Fibroblast of lung (primary cell): ENCODE results near the gene ANKRD50. TPM values are rescaled to one million over a fixed set of nuclear protein-coding genes. Genes with fewer than 3 reads are reported as not detected.

Experiments used
- DNase-seq, 2 donors: peaks; one replicate each; pipeline versions ENCODE4 v3.0.0 to v3.0.0-alpha.2; 2010; ENCODE audit warnings: low read depth in 2 of 2
- H2AFZ ChIP-seq: 2 replicates; pipeline ENCODE4 v1.5.1; 2012; ENCODE audit warnings: low read length, control low read depth, inconsistent platforms
- H3K27ac ChIP-seq: 2 replicates; pipeline ENCODE4 v1.5.1; 2011; ENCODE audit warnings: low read length, control low read depth; ENCODE audit not compliant: insufficient read depth
- H3K27me3 ChIP-seq: 2 replicates; pipeline ENCODE4 v1.5.1; 2011; ENCODE audit warnings: mild to moderate bottlenecking, low read length; ENCODE audit not compliant: control insufficient read depth, insufficient read depth
- H3K36me3 ChIP-seq: 2 replicates; pipeline ENCODE4 v1.5.1; 2011; ENCODE audit warnings: low read length; ENCODE audit not compliant: control insufficient read depth, insufficient read depth
- H3K4me1 ChIP-seq: 2 replicates; pipeline ENCODE4 v1.5.1; 2011; ENCODE audit warnings: low read length; ENCODE audit not compliant: control insufficient read depth, insufficient read depth; ENCODE audit errors: extremely low read depth
- H3K4me2 ChIP-seq: 2 replicates; pipeline ENCODE4 v1.5.1; 2011; ENCODE audit warnings: low read length, control low read depth; ENCODE audit not compliant: insufficient read depth; ENCODE audit errors: extremely low read depth
- H3K4me3 ChIP-seq, 4 experiments: fragments of 200-600 bp in 1 of 4; sonication (generic) in 1 of 4; replicated peaks in 1 of 4; 2 replicates each; pipeline ENCODE4 v1.5.1; 2011 to 2016; ENCODE audit warnings: low read length in 4 of 4, low read depth in 3 of 4, mild to moderate bottlenecking in 3 of 4, control low read depth in 2 of 4, inconsistent platforms in 1 of 4, mixed read lengths in 1 of 4; ENCODE audit not compliant: insufficient read depth in 1 of 4; ENCODE audit errors: control extremely low read depth in 1 of 4
- H3K79me2 ChIP-seq: 2 replicates; pipeline ENCODE4 v1.5.1; 2012; ENCODE audit warnings: mild to moderate bottlenecking, low read length, inconsistent platforms; ENCODE audit not compliant: control insufficient read depth, insufficient read depth
- H3K9ac ChIP-seq: 2 replicates; pipeline ENCODE4 v1.5.1; 2011; ENCODE audit warnings: mild to moderate bottlenecking, low read length, control low read depth; ENCODE audit not compliant: insufficient read depth
- H3K9me3 ChIP-seq: 2 replicates; pipeline ENCODE4 v1.5.1; 2012; ENCODE audit warnings: low read depth, low read length; ENCODE audit not compliant: control insufficient read depth, insufficient read depth
- H4K20me1 ChIP-seq: 2 replicates; pipeline ENCODE4 v1.5.1; 2011; ENCODE audit warnings: low read length; ENCODE audit not compliant: control insufficient read depth, insufficient read depth; ENCODE audit errors: extremely low read depth
- EZH2 ChIP-seq: IDR thresholded peaks from 2 replicates; pipeline ENCODE4 v1.5.1; 2012; ENCODE audit warnings: low read length, control low read depth, mild to moderate bottlenecking; ENCODE audit errors: missing control alignments
- polyA plus RNA-seq, 2 donors: library from polyadenylated mRNA; depleted of rRNA in 1 of 2; stranded (reverse) in 1 of 2; unstranded in 1 of 2; fragments of >200 nt; gene quantifications; 2 replicates each; pipeline ENCODE4 v1.2.1, GENCODE V29; 2011 to 2012; ENCODE audit warnings: missing spikeins in 1 of 2
- total RNA-seq: library from RNA; depleted of rRNA; stranded (reverse); fragments of >200 nt; gene quantifications from 2 replicates; pipeline ENCODE4 v1.2.1, GENCODE V29; 2014
- TF ChIP-seq, protein P1 (sequence below), 2 donors: IDR thresholded peaks in 1 of 2; conservative IDR thresholded peaks in 1 of 2; 1 replicate in 1 of 2; 2 replicates in 1 of 2; pipeline ENCODE4 v1.5.1; 2011 to 2012; ENCODE audit warnings: low read length in 2 of 2, control low read depth in 1 of 2, inconsistent platforms in 1 of 2, low read depth in 1 of 2, mild to moderate bottlenecking in 1 of 2

Gene ANKRD50
- total and polyA plus RNA-seq, 2 donors (not counting 1 experiment from before 2014, with no cell fraction given) = 17.2 to 28.4 TPM

DNA sequence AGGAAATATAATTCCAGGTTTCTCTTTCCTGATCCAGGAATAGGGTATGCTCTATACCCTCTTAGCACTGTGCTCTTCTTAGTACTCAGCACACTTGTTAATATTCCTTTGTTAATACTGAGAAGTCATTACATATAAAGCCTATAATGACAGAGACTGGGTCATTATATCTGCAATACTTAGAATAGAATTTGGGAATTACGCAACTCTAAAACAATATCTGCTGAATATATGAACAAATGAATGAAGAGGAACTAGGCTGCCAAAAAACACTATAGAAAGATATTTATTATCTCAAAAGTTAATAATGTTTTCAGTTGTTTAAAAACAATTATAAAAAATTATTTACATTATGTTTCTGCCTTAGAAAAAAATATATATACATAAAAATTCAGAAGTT is 36.4 kb upstream of the ANKRD50 start:
- peak in 1 of 2 donors; percentile 20 for DNase-seq
- Histone ChIP-seq H4K20me1 (no peaks in the 10 kb centered on the region), H3K4me3 (no peak overlapping the region), H3K4me2 (no peak overlapping the region), H3K79me2 (no peaks in the 10 kb centered on the region), H3K9ac (no peak overlapping the region), H3K36me3 (no peaks in the 10 kb centered on the region), H3K27me3 (no peaks in the 10 kb centered on the region), H3K9me3 (no peaks in the 10 kb centered on the region), H2AFZ (no peak overlapping the region), H3K27ac (no peak overlapping the region), H3K4me1 (peaks cover 5% of the 10 kb centered on the region)
- TF ChIP-seq EZH2 = no peak
- TF ChIP-seq, protein P1, sequence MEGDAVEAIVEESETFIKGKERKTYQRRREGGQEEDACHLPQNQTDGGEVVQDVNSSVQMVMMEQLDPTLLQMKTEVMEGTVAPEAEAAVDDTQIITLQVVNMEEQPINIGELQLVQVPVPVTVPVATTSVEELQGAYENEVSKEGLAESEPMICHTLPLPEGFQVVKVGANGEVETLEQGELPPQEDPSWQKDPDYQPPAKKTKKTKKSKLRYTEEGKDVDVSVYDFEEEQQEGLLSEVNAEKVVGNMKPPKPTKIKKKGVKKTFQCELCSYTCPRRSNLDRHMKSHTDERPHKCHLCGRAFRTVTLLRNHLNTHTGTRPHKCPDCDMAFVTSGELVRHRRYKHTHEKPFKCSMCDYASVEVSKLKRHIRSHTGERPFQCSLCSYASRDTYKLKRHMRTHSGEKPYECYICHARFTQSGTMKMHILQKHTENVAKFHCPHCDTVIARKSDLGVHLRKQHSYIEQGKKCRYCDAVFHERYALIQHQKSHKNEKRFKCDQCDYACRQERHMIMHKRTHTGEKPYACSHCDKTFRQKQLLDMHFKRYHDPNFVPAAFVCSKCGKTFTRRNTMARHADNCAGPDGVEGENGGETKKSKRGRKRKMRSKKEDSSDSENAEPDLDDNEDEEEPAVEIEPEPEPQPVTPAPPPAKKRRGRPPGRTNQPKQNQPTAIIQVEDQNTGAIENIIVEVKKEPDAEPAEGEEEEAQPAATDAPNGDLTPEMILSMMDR (conservative IDR thresholded peaks at IDR 0.05 in 1 of 2, IDR thresholded peaks at IDR 0.05 in 1 of 2; ENCODE audit: low read depth in 1 of 2, low read length in 2 of 2) = no peak

DNA sequence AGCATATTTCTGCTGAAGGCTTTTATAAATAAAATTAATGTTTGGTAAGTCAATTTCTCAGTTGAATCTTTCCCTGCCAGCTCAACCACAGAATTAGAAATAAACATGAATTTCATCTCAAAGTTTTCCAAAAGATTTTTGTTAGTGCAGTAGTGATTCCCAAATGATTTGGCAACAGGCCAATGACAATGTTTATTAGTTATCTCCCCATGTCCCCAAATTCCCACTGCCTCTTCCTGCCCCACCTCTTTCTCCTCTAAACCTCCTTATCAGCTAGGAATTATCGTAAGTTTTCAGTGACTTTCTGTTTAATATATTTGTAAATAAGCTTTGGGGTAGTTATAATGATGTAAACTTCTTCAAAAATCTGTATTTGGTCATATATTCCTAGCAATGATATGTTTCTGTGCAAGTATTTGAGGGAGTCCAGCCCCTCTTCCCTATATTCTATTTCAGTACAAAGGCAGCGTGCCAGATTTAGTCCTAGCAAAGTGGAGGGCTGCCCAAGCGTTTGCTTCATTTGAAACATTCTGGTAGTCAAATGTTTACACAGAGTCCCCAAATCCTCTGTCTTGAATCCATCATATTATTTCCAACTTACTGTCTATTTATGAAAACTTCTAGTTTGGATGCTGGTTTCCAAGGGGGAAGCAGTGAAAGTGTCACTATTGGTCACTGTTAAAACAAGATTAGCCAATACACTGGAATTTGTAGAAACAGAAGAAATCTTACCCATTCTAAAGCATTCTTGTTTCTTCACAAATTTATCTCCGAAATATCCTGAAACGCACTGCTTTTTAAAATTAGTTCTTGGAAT is 33.7 kb upstream of the ANKRD50 start:
- Histone ChIP-seq H3K9ac (no peak overlapping the region), H3K27ac (no peak overlapping the region), H3K79me2 (no peaks in the 10 kb centered on the region), H3K4me3 (no peak overlapping the region), H3K36me3 (no peaks in the 10 kb centered on the region), H3K9me3 (no peaks in the 10 kb centered on the region), H3K4me2 (peak overlapping the region; percentile 48), H4K20me1 (no peaks in the 10 kb centered on the region), H2AFZ (peak overlapping the region; percentile 45), H3K27me3 (no peaks in the 10 kb centered on the region), H3K4me1 (peaks cover 5% of the 10 kb centered on the region)
- TF ChIP-seq, protein P1 (conservative IDR thresholded peaks at IDR 0.05 in 1 of 2, IDR thresholded peaks at IDR 0.05 in 1 of 2; ENCODE audit: low read depth in 1 of 2, low read length in 2 of 2) = no peak
- no peak for TF ChIP-seq EZH2
- DNase-seq = peak in 1 of 2 donors; percentile 60

DNA sequence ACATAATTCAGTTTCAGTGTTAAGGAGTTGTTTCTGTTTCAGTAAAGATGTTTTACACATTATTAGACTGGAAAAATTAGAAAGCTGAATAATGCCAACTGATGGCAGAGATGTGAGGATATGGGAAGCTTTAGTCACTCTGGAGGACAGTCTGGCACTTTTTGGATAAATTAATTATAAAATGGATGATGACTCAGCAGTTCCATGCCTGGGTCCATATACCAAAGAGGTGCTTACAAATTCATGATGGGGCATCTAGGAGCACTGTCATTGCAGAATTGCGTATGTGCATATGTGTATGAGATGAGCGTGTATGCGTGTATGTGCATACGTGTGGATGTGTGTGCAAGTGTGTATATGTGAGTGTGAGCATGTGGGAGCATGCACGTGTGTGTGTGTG is 31.2 kb upstream of the ANKRD50 start:
- no peak for TF ChIP-seq EZH2
- TF ChIP-seq, protein P1 (conservative IDR thresholded peaks at IDR 0.05 in 1 of 2, IDR thresholded peaks at IDR 0.05 in 1 of 2; ENCODE audit: low read depth in 1 of 2, low read length in 2 of 2) = no peak
- Histone ChIP-seq H3K36me3 (no peaks in the 10 kb centered on the region), H3K4me2 (no peak overlapping the region), H3K27me3 (no peaks in the 10 kb centered on the region), H3K79me2 (no peaks in the 10 kb centered on the region), H3K4me3 (no peak overlapping the region), H3K4me1 (peaks cover 5% of the 10 kb centered on the region), H3K27ac (no peak overlapping the region), H3K9ac (no peak overlapping the region), H3K9me3 (no peaks in the 10 kb centered on the region), H4K20me1 (no peaks in the 10 kb centered on the region), H2AFZ (no peak overlapping the region)
- DNase-seq = no peak
